PFSK-1 (cell line): Measurements from ENCODE around the gene ELL.

Source experiments
- FOXP2 ChIP-seq: optimal IDR thresholded peaks from 2 replicates; pipeline ENCODE3; 2011; ENCODE audit warnings: borderline replicate concordance, control low read depth, inconsistent platforms; ENCODE audit not compliant: insufficient read depth; ENCODE audit errors: extremely low read length, extremely low read depth
- POLR2AphosphoS5 ChIP-seq: IDR thresholded peaks from 2 replicates; pipeline ENCODE4 v1.6.1; 2012; ENCODE audit warnings: low read depth, mild to moderate bottlenecking, control low read depth, low read length, moderate library complexity
- SIN3A ChIP-seq: IDR thresholded peaks from 2 replicates; pipeline ENCODE4 v1.6.1; 2012; ENCODE audit warnings: mild to moderate bottlenecking, low read length, moderate library complexity, borderline replicate concordance; ENCODE audit not compliant: insufficient read depth
- TAF1 ChIP-seq: IDR thresholded peaks from 2 replicates; pipeline ENCODE4 v1.6.1; 2012; ENCODE audit warnings: low read length, control low read depth, borderline replicate concordance; ENCODE audit not compliant: insufficient read depth
- TF ChIP-seq, protein P1 (sequence below), 2 experiments: IDR thresholded peaks; 2 replicates each; pipeline versions ENCODE4 v1.6.1 to v1.8.0; 2011 to 2012; ENCODE audit warnings: low read depth in 2 of 2, low read length in 2 of 2, control low read depth in 1 of 2, inconsistent platforms in 1 of 2, mild to moderate bottlenecking in 1 of 2, moderate library complexity in 1 of 2; ENCODE audit not compliant: insufficient read depth in 1 of 2

The ELL gene

DNA sequence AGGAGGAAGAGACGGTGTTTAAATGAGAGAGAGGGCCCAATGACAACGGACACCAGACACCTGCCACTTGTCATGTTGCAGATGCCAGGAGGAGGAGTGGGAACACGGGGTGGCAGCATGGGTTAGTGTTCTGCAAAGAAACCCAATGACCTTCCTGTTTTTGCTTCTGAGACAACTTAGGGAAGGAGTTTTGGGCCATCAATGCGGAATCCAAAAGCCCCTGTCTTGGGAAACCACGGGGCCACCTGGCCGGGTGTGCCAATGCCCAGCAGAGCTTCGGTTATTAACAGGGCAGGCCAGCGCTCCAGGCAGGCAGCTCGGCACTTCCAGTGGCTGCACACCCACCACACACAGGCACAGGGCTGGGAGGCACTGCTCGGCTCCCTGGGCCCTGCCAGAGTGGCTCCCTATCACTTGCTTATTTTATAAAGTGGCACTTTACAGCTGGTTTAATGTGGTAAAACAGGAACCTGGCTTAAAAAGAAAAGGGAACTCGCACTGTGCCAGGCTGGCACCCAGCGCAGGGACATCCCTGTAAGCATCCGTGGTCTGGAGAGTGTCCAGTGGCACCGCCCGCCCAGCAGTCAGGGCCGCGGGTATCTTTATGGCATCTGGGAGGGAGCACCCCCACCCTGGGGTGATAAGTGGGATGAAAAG lies 19.1 kb downstream of the ELL start:
- TF ChIP-seq FOXP2 (no peak), POLR2AphosphoS5 (no peak), SIN3A (no peak), TAF1 (no peak)
- TF ChIP-seq, protein P1, sequence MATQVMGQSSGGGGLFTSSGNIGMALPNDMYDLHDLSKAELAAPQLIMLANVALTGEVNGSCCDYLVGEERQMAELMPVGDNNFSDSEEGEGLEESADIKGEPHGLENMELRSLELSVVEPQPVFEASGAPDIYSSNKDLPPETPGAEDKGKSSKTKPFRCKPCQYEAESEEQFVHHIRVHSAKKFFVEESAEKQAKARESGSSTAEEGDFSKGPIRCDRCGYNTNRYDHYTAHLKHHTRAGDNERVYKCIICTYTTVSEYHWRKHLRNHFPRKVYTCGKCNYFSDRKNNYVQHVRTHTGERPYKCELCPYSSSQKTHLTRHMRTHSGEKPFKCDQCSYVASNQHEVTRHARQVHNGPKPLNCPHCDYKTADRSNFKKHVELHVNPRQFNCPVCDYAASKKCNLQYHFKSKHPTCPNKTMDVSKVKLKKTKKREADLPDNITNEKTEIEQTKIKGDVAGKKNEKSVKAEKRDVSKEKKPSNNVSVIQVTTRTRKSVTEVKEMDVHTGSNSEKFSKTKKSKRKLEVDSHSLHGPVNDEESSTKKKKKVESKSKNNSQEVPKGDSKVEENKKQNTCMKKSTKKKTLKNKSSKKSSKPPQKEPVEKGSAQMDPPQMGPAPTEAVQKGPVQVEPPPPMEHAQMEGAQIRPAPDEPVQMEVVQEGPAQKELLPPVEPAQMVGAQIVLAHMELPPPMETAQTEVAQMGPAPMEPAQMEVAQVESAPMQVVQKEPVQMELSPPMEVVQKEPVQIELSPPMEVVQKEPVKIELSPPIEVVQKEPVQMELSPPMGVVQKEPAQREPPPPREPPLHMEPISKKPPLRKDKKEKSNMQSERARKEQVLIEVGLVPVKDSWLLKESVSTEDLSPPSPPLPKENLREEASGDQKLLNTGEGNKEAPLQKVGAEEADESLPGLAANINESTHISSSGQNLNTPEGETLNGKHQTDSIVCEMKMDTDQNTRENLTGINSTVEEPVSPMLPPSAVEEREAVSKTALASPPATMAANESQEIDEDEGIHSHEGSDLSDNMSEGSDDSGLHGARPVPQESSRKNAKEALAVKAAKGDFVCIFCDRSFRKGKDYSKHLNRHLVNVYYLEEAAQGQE (IDR thresholded peaks at IDR 0.05; ENCODE audit: insufficient read depth in 1 of 2, low read depth in 2 of 2, low read length in 2 of 2) = no peak

DNA sequence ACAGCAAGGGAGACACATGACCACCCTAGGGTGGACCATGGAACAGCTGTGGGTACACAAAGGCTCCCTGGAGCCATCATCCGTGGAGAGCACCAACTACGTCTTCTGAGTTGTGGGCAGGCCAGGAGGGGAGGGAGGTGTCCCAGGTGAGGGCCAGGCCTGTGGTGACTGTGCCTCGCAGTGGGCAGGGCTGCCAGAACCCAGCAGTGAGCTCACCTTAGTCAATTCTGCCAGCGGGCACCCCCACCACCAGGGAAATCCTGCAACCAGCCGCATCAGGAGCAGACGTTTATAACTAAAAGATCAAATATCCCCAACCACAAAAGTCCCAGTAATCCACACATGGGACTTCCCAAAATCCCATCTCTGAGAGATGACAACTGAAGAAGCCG lies 19.6 kb downstream of the ELL start:
- TF ChIP-seq SIN3A = no peak
- TF ChIP-seq POLR2AphosphoS5 = no peak

DNA sequence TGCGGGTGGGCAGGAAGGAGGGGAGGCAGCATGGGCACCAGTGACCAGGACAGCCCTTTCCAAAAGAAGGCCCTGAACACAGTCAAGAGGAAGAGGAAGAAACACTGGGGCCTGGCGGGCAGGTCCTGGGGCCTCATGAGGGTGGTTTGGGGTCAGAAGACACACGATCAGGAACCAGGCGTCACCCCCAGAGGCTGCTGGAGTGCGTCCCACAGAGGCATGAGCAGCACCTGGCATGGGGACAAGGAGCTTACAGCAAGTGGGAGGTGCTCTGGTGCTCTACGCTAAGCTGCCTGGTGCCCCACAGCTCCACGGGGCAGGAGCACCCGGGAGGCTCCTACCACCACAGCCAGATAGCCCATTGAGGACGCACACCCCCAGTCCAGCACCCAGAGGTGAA lies 20.0 kb downstream of the ELL start:
- TF ChIP-seq, protein P1 (IDR thresholded peaks at IDR 0.05; ENCODE audit: insufficient read depth in 1 of 2, low read depth in 2 of 2, low read length in 2 of 2) = no peak
- TF ChIP-seq POLR2AphosphoS5 (no peak), FOXP2 (no peak), TAF1 (no peak)

DNA sequence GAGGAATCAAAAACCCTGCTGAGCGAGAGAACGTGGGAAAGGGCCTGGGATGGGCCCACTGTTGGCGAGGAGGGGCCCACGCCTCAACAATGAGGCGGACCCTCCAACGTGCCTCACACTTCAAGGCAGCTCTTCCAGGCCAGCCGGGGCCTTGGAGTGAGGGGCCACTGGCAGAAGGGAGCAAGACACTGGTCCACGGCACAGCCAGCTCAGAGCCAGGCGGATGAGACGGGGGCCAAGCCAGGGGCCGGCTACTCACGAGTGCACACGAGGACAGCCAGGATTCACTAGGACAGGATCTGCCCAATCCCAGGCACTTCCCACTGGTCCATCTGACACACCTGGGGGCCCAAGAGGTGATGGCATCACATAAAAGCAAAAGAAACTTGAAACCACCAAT lies 20.5 kb downstream of the ELL start:
- TF ChIP-seq TAF1 = no peak
- TF ChIP-seq FOXP2 = no peak
- no peak for TF ChIP-seq POLR2AphosphoS5
- no peak for TF ChIP-seq SIN3A
- TF ChIP-seq, protein P1 (IDR thresholded peaks at IDR 0.05; ENCODE audit: insufficient read depth in 1 of 2, low read depth in 2 of 2, low read length in 2 of 2) = no peak

DNA sequence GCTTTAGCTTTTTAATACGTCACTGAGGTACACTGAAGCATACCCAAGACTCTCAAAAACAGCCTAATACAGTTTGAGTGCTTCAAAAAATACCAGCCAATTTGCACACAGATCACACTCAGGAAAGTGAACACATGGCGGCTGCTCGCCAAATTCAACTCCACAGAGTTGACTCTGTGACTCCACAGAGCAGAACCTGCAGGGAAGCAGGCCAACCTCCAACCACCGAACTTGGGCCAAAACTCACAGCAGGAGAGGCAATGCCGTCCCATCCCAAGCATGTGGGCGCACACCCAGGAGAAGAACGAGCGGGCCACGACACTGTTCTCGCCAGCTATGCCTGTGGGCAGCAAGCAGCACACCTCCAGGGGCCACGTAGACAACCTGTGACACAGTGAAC lies 21.1 kb downstream of the ELL start:
- TF ChIP-seq FOXP2 (no peak), SIN3A (no peak), TAF1 (no peak)
- TF ChIP-seq, protein P1 (IDR thresholded peaks at IDR 0.05; ENCODE audit: insufficient read depth in 1 of 2, low read depth in 2 of 2, low read length in 2 of 2) = no peak
